ENCODE results near the gene KDM4B. TPM values are rescaled to one million over a fixed set of nuclear protein-coding genes. Genes with fewer than 3 reads are reported as not detected.

The KDM4B gene
- total RNA-seq, 1 donor from 2014 or later = 21.2 TPM

GRCh38 chr19:5137114-5137513, 168.2 kb downstream of the KDM4B start:
- no peak for TF ChIP-seq CTCF (IDR thresholded peaks at IDR 0.05; ENCODE audit: insufficient read depth, low read length, poor library complexity, severe bottlenecking)
- Histone ChIP-seq H3K27me3 (ENCODE audit: control insufficient read depth, insufficient read depth, low read length) (no peaks in the 10 kb centered on the region), H3K36me3 (ENCODE audit: control insufficient read depth, insufficient read depth, low read length) (no peaks in the 10 kb centered on the region), H3K4me3 (ENCODE audit: low read depth, low read length) (no peak overlapping the region)
- DNase-seq (ENCODE audit: low read depth) = no peak

GRCh38 chr19:5137571-5138124, 168.7 kb downstream of the KDM4B start:
- DNase-seq (ENCODE audit: low read depth) = no peak
- no peaks in the 10 kb centered on the region for H3K36me3 ChIP-seq (ENCODE audit: control insufficient read depth, insufficient read depth, low read length)
- H3K4me3 ChIP-seq (ENCODE audit: low read depth, low read length) = no peak overlapping the region
- H3K27me3 ChIP-seq (ENCODE audit: control insufficient read depth, insufficient read depth, low read length) = no peaks in the 10 kb centered on the region
- peak; percentile 16 for TF ChIP-seq CTCF (IDR thresholded peaks at IDR 0.05; ENCODE audit: insufficient read depth, low read length, poor library complexity, severe bottlenecking)

- Histone ChIP-seq H3K36me3 (ENCODE audit: control insufficient read depth, insufficient read depth, low read length) (no peaks in the 10 kb centered on the region), H3K27me3 (ENCODE audit: control insufficient read depth, insufficient read depth, low read length) (no peaks in the 10 kb centered on the region), H3K4me3 (ENCODE audit: low read depth, low read length) (no peak overlapping the region)
- no peak for TF ChIP-seq CTCF (IDR thresholded peaks at IDR 0.05; ENCODE audit: insufficient read depth, low read length, poor library complexity, severe bottlenecking)
- no peak for DNase-seq (ENCODE audit: low read depth)
These were observed 170.0 kb downstream of the KDM4B start for GRCh38 chr19:5138606-5139582.

GRCh38 chr19:5139583-5140325, 170.8 kb downstream of the KDM4B start:
- DNase-seq (ENCODE audit: low read depth) = no peak
- H3K4me3 ChIP-seq (ENCODE audit: low read depth, low read length) = no peak overlapping the region
- no peaks in the 10 kb centered on the region for H3K36me3 ChIP-seq (ENCODE audit: control insufficient read depth, insufficient read depth, low read length)
- TF ChIP-seq CTCF (IDR thresholded peaks at IDR 0.05; ENCODE audit: insufficient read depth, low read length, poor library complexity, severe bottlenecking) = no peak
- no peaks in the 10 kb centered on the region for H3K27me3 ChIP-seq (ENCODE audit: control insufficient read depth, insufficient read depth, low read length)

GRCh38 chr19:5141129-5141849, 172.4 kb downstream of the KDM4B start:
- peaks cover 1% of the 10 kb centered on the region for H3K36me3 ChIP-seq (ENCODE audit: control insufficient read depth, insufficient read depth, low read length)
- no peak for TF ChIP-seq CTCF (IDR thresholded peaks at IDR 0.05; ENCODE audit: insufficient read depth, low read length, poor library complexity, severe bottlenecking)
- H3K4me3 ChIP-seq (ENCODE audit: low read depth, low read length) = no peak overlapping the region
- H3K27me3 ChIP-seq (ENCODE audit: control insufficient read depth, insufficient read depth, low read length) = no peaks in the 10 kb centered on the region
- DNase-seq (ENCODE audit: low read depth) = peak; percentile 26

Data from kidney epithelial cell (primary cell).